Measurements from ENCODE around the gene DNAH7. TPM values are rescaled to one million over a fixed set of nuclear protein-coding genes. Genes with fewer than 3 reads are reported as not detected.

The DNAH7 gene
- total and polyA plus RNA-seq, 9 donors = 0.30 to 27.3 (median 1.6) TPM

DNA sequence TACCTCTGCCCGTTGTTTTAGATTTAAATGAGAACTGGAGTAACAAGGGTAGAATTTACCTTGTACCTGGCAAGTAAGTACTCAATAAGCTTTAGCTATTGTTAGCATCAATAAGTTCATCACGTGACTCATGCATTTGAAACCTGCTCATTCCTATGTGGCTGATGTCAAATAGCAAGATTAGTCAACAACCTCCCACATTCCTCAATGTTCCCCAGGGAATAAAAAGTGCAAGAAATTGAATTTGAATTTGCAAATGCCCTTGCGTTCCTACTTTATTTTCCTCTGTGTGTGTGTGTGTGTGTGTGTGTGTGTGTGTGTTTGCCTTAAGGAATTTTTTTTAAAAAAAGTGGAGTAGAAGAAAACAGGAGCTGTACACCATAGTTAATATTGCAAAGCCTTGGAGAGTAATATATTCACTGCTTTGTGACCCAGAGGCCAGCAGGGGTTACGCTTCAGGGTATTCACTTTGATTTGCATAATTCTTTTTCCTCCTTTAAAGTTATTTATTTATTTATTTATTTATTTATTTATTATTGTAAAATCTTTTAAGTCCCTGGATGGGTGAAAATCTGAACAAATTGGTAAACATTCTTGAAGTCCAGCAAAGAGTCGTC, 43.9 kb upstream of the DNAH7 start:
- no peak for TF ChIP-seq POLR2A (IDR thresholded peaks at IDR 0.05)
- TF ChIP-seq, protein P1, sequence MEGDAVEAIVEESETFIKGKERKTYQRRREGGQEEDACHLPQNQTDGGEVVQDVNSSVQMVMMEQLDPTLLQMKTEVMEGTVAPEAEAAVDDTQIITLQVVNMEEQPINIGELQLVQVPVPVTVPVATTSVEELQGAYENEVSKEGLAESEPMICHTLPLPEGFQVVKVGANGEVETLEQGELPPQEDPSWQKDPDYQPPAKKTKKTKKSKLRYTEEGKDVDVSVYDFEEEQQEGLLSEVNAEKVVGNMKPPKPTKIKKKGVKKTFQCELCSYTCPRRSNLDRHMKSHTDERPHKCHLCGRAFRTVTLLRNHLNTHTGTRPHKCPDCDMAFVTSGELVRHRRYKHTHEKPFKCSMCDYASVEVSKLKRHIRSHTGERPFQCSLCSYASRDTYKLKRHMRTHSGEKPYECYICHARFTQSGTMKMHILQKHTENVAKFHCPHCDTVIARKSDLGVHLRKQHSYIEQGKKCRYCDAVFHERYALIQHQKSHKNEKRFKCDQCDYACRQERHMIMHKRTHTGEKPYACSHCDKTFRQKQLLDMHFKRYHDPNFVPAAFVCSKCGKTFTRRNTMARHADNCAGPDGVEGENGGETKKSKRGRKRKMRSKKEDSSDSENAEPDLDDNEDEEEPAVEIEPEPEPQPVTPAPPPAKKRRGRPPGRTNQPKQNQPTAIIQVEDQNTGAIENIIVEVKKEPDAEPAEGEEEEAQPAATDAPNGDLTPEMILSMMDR (IDR thresholded peaks at IDR 0.05) = no peak
- no peak for TF ChIP-seq EP300 (IDR thresholded peaks at IDR 0.05)
- DNase-seq = no peak
- Histone ChIP-seq H3K9me3 (no peaks in the 10 kb centered on the region), H3K27ac (no peak overlapping the region), H3K27me3 (no peaks in the 10 kb centered on the region), H3K4me1 (ENCODE audit: insufficient read depth) (peaks cover 2% of the 10 kb centered on the region), H3K4me3 (no peak overlapping the region), H3K36me3 (no peaks in the 10 kb centered on the region)
- 61 to 62% (median 61%) methylated on average over 5 of the region's 5 CpGs for WGBS, 3 donors
- intact Hi-C loops (cut with DNase I) = no loop called here

DNA sequence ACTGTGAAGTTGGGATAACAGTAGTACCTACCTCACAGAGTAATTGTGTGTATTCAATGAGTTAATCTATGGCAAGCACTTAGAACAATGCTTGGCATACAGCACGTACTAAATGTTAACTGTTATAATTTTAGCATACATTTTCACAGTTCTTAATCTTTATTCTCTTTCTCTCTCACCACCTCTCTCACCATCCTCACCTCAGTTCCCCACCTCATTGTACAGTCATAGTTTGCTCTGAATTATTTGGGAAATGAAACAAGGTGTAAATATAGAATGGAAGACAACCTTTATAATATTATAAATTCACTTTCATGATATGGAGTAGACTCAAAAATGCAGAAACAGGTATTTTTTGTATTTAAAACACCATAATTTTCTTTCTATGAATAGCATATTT, 40.0 kb upstream of the DNAH7 start:
- 87 to 96% (median 93%) methylated on average over 1 of the region's 1 CpG for WGBS, 3 donors
- H3K4me1 ChIP-seq (ENCODE audit: insufficient read depth) = peaks cover 2% of the 10 kb centered on the region
- H3K27ac ChIP-seq = no peak overlapping the region
- H3K27me3 ChIP-seq = no peaks in the 10 kb centered on the region
- no peak for DNase-seq
- no peak for TF ChIP-seq POLR2A (IDR thresholded peaks at IDR 0.05)
- TF ChIP-seq EP300 (IDR thresholded peaks at IDR 0.05) = no peak
- TF ChIP-seq, protein P1 (IDR thresholded peaks at IDR 0.05) = no peak
- H3K4me3 ChIP-seq = no peak overlapping the region
- no peaks in the 10 kb centered on the region for H3K36me3 ChIP-seq
- H3K9me3 ChIP-seq = no peaks in the 10 kb centered on the region
- intact Hi-C loops (cut with DNase I) = no loop called here

DNA sequence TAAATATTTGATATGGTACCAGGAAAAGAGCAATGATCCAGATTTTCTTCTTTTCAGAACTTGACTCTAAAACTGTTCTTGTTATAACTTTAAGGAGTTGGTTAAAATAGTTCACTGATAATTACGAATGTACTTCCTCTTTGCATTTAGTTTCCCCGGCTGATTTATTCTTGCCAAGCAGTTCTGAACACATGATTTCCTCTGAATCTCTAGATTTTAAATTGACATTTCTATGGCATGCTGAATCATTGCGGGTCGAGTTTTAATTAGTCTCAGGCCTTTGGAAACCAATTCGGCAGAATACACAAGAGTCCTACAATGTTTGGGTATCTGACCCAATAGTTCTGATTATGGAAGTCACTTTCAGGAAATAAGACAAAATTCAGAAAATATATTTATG, 37.3 kb upstream of the DNAH7 start:
- TF ChIP-seq, protein P1 (IDR thresholded peaks at IDR 0.05) = no peak
- TF ChIP-seq EP300 (IDR thresholded peaks at IDR 0.05) (no peak), POLR2A (IDR thresholded peaks at IDR 0.05) (no peak)
- Histone ChIP-seq H3K36me3 (no peaks in the 10 kb centered on the region), H3K27ac (no peak overlapping the region), H3K4me1 (ENCODE audit: insufficient read depth) (no peaks in the 10 kb centered on the region), H3K9me3 (no peaks in the 10 kb centered on the region), H3K27me3 (no peaks in the 10 kb centered on the region), H3K4me3 (no peak overlapping the region)
- intact Hi-C loops (cut with DNase I) = no loop called here
- no peak for DNase-seq
- WGBS, 3 donors = 65 to 88% (median 79%) methylated on average over 5 of the region's 5 CpGs

DNA sequence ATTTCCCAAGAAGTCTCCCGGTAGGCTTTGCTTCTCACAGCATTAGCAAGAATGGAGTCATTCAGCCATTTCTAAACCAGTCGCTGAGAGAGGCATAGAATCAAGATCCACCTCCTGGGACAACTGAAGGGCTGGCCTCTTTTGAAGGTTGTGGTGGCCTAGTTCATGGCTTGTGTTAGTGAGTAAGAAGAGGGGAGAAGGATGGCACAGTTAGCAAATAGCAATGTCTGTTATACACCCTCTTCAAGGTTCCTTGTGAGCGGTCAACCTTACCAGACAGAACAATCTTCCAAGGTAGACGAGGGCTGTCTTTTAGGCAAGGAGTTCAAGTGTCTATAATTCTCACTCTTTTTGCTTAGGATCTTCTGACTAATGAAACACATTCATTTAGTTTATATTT, 35.4 kb upstream of the DNAH7 start:
- Histone ChIP-seq H3K27ac (no peak overlapping the region), H3K36me3 (no peaks in the 10 kb centered on the region), H3K4me3 (no peak overlapping the region), H3K27me3 (no peaks in the 10 kb centered on the region), H3K9me3 (no peaks in the 10 kb centered on the region), H3K4me1 (ENCODE audit: insufficient read depth) (no peaks in the 10 kb centered on the region)
- intact Hi-C loops (cut with DNase I) = no loop called here
- WGBS, 3 donors = 84 to 97% (median 97%) methylated on average over 4 of the region's 4 CpGs
- TF ChIP-seq, protein P1 (IDR thresholded peaks at IDR 0.05) = no peak
- no peak for DNase-seq

All from ovary (tissue), 9 donors.